ENCODE data around the gene RAB40B. TPM values are rescaled to one million over a fixed set of nuclear protein-coding genes. Genes with fewer than 3 reads are reported as not detected.

The RAB40B gene
- total RNA-seq, 1 donor from 2014 or later, result 20.0 TPM

GRCh38 chr17:82718986-82719685 lies 20.6 kb upstream of the RAB40B start:
- H3K36me3 Mint-ChIP-seq (ENCODE audit: low read depth), result peaks cover 9% of the 10 kb centered on the region
- H3K4me3 Mint-ChIP-seq (ENCODE audit: unreplicated experiment), result no peak overlapping the region
- no peak for DNase-seq (ENCODE audit: low spot score)
- H3K27ac Mint-ChIP-seq (ENCODE audit: unreplicated experiment), result no peak overlapping the region
- no peak for TF ChIP-seq CTCF (IDR thresholded peaks at IDR 0.05)
- no peaks in the 10 kb centered on the region for H3K27me3 Mint-ChIP-seq (ENCODE audit: low read depth)
- H3K9me3 Mint-ChIP-seq (ENCODE audit: low read depth), result no peaks in the 10 kb centered on the region
- H3K4me1 Mint-ChIP-seq (ENCODE audit: low read depth), result peaks cover 21% of the 10 kb centered on the region

- DNase-seq (ENCODE audit: low spot score), result no peak
- Mint-ChIP-seq H3K4me3 (ENCODE audit: unreplicated experiment) (peak within 1 kb of the TSS; percentile 94), H3K27me3 (ENCODE audit: low read depth) (no peaks in the 10 kb centered on the region), H3K9me3 (ENCODE audit: low read depth) (no peaks in the 10 kb centered on the region), H3K4me1 (ENCODE audit: low read depth) (peaks cover 21% of the 10 kb centered on the region), H3K36me3 (ENCODE audit: low read depth) (peaks cover 2% of the 10 kb centered on the region), H3K27ac (ENCODE audit: unreplicated experiment) (peak within 1 kb of the TSS; percentile 87)
- no peak for TF ChIP-seq CTCF (IDR thresholded peaks at IDR 0.05)
These were observed 17.9 kb upstream of the RAB40B start, which contains the start of gene FN3KRP for GRCh38 chr17:82716203-82717010. Gene FN3KRP (plus strand): TSS chr17:82716706. CDS start chr17:82716756, 50 bp downstream.

GRCh38 chr17:82713071-82713723 lies 14.7 kb upstream of the RAB40B start:
- peak; percentile 94 for DNase-seq (ENCODE audit: low spot score)
- Mint-ChIP-seq H3K9me3 (ENCODE audit: low read depth) (no peaks in the 10 kb centered on the region), H3K27ac (ENCODE audit: unreplicated experiment) (no peak overlapping the region), H3K36me3 (ENCODE audit: low read depth) (no peaks in the 10 kb centered on the region), H3K4me1 (ENCODE audit: low read depth) (peaks cover 22% of the 10 kb centered on the region), H3K4me3 (ENCODE audit: unreplicated experiment) (no peak overlapping the region), H3K27me3 (ENCODE audit: low read depth) (no peaks in the 10 kb centered on the region)
- no peak for TF ChIP-seq CTCF (IDR thresholded peaks at IDR 0.05)

- Mint-ChIP-seq H3K27ac (ENCODE audit: unreplicated experiment) (no peak overlapping the region), H3K4me1 (ENCODE audit: low read depth) (peaks cover 10% of the 10 kb centered on the region), H3K4me3 (ENCODE audit: unreplicated experiment) (no peak overlapping the region), H3K36me3 (ENCODE audit: low read depth) (no peaks in the 10 kb centered on the region), H3K27me3 (ENCODE audit: low read depth) (no peaks in the 10 kb centered on the region), H3K9me3 (ENCODE audit: low read depth) (no peaks in the 10 kb centered on the region)
- TF ChIP-seq CTCF (IDR thresholded peaks at IDR 0.05), result no peak
- no peak for DNase-seq (ENCODE audit: low spot score)
These were observed 12.2 kb upstream of the RAB40B start for GRCh38 chr17:82710499-82711232.
